NCI-H2196 (cell line): ENCODE measurements around the gene ANKMY1.
"Not testable (repeated sequence)": the region's sequence is repeated elsewhere in the genome, so short reads cannot be mapped to it uniquely, and the experiment has no call there.

Source experiments
- DNase-seq: peaks from one replicate; lab custom pipeline; 2025; ENCODE audit not compliant: unreplicated experiment; lab: John Stamatoyannopoulos, UW

ANKMY1 gene

GRCh38 chr2:240507060-240507777 lies 50.6 kb downstream of the ANKMY1 start:
- DNase-seq: no peak

- no peak for DNase-seq
These were observed 51.3 kb downstream of the ANKMY1 start for GRCh38 chr2:240506406-240507059.

- DNase-seq: no peak
These were observed 51.9 kb downstream of the ANKMY1 start for GRCh38 chr2:240505910-240506309.

- DNase-seq: no peak
These were observed 53.9 kb downstream of the ANKMY1 start for GRCh38 chr2:240503848-240504247.

GRCh38 chr2:240503375-240503774 lies 54.4 kb downstream of the ANKMY1 start:
- no peak for DNase-seq

GRCh38 chr2:240502430-240503121 lies 55.2 kb downstream of the ANKMY1 start:
- DNase-seq: no peak

- DNase-seq: no peak
These were observed 55.7 kb downstream of the ANKMY1 start for GRCh38 chr2:240502059-240502429.

- no peak for DNase-seq
These were observed 56.2 kb downstream of the ANKMY1 start for GRCh38 chr2:240501531-240501991.

- no peak for DNase-seq
These were observed 57.0 kb downstream of the ANKMY1 start for GRCh38 chr2:240500561-240501423.

- DNase-seq: no peak
These were observed 58.2 kb downstream of the ANKMY1 start for GRCh38 chr2:240499309-240500301.

GRCh38 chr2:240498958-240499260 lies 58.9 kb downstream of the ANKMY1 start:
- no peak for DNase-seq

- no peak for DNase-seq
These were observed 59.4 kb downstream of the ANKMY1 start for GRCh38 chr2:240498171-240498957.

- not testable (repeated sequence) for DNase-seq
These were observed 60.7 kb downstream of the ANKMY1 start for GRCh38 chr2:240497082-240497481.

- not testable (repeated sequence) for DNase-seq
These were observed 62.8 kb downstream of the ANKMY1 start for GRCh38 chr2:240494942-240495341.

- DNase-seq: no peak
These were observed 63.5 kb downstream of the ANKMY1 start for GRCh38 chr2:240494194-240494793.

GRCh38 chr2:240491483-240491882 lies 66.3 kb downstream of the ANKMY1 start:
- no peak for DNase-seq

GRCh38 chr2:240482141-240482540 lies 75.6 kb downstream of the ANKMY1 start:
- no peak for DNase-seq

GRCh38 chr2:240481720-240482119 lies 76.1 kb downstream of the ANKMY1 start:
- no peak for DNase-seq
